HG02763 (cell line): ENCODE results near the gene SLCO3A1.

Experiments used
- ATAC-seq: cut with Tn5 transposase; IDR thresholded peaks from one replicate; pipeline ENCODE4 v1.9.1; 2021; ENCODE audit warnings: mild to moderate bottlenecking, moderate library complexity; ENCODE audit not compliant: unreplicated experiment

The SLCO3A1 gene

GRCh38 chr15:92083190-92083589 is 229.7 kb downstream of the SLCO3A1 start:
- ATAC-seq, result no peak

- no peak for ATAC-seq
Measured at GRCh38 chr15:92087211-92087610, 233.7 kb downstream of the SLCO3A1 start.

GRCh38 chr15:92091155-92091734 is 237.7 kb downstream of the SLCO3A1 start:
- no peak for ATAC-seq

DNA sequence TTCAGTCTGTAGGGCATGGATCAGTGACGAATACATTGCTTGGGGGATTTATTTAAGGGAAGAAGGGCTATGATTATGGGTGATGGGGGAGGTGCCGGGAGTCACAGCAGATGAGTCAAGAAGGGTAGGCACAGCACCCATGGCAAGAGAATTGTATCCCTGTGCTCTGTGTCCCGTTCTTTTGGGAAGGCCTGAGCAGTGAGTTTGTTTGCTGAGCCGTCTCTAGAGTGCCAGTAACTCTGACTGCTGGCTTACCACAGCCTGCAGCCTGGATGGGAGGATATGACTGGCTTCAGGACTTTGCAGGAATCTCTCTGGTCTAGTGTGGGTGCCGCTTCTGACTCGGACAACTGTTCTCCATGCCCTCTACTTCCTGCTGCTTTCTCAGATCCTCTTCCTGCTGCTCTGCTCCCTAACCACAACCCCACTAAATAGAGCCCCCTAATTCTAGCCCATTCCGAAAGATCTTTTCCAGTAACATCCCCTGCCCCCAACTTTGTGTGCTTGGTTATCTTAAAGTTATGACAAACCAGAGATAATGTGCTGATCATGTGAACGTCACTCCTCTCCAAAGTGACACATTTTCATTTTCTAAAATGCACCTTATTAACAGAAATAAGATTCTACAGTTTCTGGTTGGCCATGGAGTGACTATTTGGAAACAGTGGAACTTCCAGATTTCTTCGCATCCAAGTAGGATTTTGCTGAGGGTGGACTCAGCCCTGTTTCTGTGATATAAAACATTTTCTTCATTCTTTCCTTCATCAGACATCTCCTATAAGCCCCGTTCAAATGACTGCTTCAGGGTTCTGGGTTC is 239.0 kb downstream of the SLCO3A1 start:
- no peak for ATAC-seq

- ATAC-seq, result no peak
Measured at GRCh38 chr15:92095693-92096092, 242.2 kb downstream of the SLCO3A1 start.

GRCh38 chr15:92097474-92098178 is 244.1 kb downstream of the SLCO3A1 start:
- ATAC-seq, result peak; percentile 55

DNA sequence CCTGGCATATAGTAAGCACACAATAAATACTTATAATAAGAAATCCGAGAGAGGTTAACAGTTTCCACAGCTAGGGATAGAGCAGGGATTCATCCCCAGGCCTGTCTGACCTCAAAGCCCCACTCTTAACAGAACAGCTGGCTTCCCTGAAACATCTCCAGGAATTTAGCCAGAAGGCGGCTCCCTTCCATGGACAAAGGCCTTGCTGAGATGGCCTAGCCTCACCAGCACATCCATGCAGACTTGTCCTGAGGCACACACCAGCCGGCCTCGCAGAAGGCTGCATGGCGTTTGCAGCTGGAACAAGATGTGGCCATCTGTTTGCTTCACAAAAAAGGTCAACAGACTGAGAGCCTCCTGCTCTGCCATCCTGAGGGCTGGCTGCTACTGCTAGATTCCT is 245.4 kb downstream of the SLCO3A1 start:
- ATAC-seq, result no peak

- ATAC-seq, result no peak
Measured at GRCh38 chr15:92100301-92100700, 246.8 kb downstream of the SLCO3A1 start.

DNA sequence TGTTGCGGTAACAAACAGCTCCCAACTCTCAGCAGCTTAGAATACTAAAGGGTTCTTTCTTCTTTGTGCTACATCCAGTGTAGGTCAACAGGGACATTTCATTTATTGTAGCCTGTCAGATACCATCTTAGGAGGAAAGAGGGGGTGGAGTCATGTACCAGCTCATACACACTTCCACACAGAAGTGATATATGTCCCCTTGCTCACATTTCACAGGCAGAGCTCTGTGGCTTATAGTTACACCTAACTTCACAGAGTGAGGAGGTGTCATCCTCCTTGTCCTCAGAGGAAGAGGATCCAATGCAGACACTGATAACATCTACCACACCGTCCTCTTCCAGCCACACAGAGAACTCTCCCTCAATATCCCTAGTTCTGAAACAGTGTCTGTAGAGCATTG is 247.2 kb downstream of the SLCO3A1 start:
- no peak for ATAC-seq

- ATAC-seq, result no peak
Measured at GRCh38 chr15:92101708-92102394, 248.3 kb downstream of the SLCO3A1 start.

DNA sequence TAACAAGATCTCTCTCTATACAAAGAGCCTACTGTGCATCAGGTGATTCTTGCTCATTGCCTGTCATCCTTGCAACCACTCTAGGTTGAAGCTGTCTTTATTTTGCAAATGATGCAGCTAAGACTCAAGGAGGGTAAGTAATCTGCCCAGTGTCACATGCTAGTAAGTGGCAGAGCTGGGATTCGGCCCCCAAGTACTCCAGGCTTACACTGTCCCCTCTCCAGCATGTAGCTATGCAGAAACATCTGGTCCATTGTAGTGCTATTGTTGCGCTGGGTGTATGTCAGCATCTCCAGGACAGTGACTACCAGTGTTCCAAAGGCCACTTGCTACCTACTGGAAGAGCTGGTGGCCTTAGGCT is 248.9 kb downstream of the SLCO3A1 start:
- no peak for ATAC-seq

- ATAC-seq, result no peak
Measured at GRCh38 chr15:92104072-92104471, 250.6 kb downstream of the SLCO3A1 start.

DNA sequence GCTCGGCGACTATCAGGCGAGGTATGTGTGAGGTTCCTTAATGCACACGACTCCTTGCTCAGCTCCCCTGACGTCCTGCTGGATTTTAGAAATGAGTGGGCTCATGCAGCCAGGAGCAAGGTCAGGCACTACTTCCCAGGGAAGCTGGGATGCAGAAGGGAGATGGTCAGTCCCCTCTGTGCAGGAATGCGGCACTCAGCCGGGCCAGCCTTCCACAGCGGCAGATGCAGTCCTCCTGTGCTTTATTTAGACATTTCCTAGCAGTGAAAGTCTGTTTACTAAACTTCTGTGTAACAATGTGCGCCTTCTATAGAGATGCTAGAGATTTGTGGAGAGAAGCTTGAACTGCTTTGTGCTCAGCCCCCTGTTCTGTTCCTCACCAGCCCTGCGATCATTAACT is 252.1 kb downstream of the SLCO3A1 start:
- ATAC-seq, result no peak

DNA sequence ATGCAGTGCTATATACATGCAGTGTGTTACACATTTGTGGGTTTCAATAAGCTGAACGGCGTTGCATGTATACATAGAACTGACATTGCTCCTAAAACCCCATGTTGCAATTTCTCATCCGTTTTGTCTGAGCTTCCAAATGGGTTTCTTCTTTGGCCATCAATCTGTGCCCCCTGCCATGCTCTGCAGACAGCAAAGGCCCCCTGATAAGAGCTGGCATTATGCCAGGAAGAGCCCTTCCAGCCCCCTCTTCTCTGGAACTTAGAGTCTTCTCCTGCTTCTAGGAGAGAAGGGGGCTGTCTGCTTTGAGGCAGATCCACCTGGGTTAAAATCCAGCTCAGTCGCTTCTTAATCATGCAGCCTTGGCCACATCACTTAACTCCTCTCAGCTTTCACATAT is 254.0 kb downstream of the SLCO3A1 start:
- ATAC-seq, result no peak

- no peak for ATAC-seq
Measured at GRCh38 chr15:92109191-92109873, 255.8 kb downstream of the SLCO3A1 start.

DNA sequence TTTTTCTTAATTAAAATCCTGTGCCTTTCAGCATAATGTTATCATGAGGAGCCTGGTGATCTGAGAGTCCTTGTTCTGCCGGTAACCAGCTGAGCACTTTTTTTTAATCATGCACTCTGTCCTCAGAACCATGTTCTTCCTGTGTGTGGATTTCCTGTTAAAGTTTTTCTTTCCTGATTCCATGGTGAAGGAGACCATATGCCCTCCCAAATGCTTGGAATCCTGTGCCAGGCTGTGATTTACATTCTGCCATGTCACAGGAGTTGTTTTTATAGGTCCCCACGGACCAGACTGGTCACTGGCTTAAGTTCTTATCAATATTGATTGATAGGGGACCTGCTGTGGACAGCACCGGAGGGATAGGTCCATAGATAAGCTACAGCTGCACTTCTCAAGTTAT is 257.8 kb downstream of the SLCO3A1 start:
- ATAC-seq, result no peak

DNA sequence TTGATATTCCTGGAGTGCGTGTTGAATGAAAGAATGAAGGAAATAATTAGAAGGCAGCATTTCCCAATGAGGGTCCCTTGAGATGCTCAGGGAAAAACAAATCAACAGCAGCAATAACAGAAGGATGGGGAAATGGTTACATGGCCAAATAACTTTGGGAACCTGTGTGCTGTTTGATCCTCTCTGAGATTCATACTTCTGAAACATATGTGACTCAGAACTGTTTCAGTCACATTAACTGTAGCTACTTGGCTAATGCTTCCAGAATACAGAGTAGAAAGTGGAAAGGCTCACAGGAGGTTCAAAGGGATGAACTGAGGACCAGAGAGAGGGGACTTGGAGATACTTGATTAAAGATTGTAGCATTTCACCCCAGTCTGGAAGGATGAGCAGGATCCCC is 258.2 kb downstream of the SLCO3A1 start:
- no peak for ATAC-seq

DNA sequence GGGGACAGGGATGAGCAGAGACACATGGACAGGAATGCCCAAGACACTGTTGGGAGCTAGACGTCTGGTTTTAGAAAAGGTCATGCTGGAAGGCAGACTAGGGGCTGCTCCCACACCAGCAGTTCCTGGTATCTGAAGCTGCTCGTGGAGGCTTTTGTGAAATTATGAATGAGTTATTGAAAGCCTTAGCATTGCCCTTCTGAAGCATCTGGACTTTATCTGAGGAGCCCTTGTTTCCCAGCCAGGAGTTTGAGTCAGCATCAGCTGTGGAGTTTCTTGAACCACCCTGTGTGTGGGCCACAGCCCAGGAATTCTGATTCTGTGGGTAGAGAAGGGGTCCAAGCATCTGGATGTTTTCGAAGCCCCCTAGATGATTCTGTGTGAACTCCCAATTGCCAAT is 258.7 kb downstream of the SLCO3A1 start:
- ATAC-seq, result no peak

DNA sequence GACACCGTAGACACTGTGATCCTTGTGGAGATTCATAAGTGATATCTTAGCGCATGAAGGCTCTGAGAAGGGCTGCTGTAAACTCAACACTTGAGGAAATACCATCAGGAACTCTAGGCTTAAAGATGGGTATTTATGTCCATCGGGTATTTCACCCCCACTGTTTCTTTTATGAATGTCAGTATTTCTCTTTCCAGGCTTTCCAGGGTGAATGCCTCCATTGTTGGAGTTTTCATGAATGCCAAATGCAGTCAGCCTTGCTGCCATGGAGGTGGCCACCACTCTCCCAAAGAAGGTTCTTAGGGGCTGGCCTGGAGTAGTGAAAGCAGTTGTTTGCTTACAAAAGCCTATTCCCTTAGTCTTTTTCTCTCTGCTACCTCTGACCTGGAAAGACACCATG is 259.2 kb downstream of the SLCO3A1 start:
- ATAC-seq, result no peak

DNA sequence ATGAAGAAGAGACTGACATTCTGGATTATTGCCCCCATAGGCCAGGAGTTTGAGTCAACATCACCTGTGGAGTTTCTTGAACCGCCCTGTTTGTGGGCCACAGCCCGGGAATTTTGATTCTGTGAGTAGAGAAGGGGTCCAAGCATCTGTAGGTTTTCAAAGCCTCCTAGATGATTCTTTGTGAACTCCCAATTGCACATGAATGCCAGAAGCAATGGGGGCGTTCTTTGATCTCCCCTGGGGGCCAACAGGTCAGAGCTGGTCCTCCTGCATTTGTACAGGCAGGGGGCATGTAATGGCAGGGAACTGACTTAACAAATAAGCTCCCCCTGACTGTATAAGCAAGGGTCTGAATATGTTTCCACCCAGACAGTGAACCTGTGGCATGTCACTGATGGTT is 260.3 kb downstream of the SLCO3A1 start:
- ATAC-seq, result no peak

- no peak for ATAC-seq
Measured at GRCh38 chr15:92115834-92116233, 262.3 kb downstream of the SLCO3A1 start.
